ENCODE results near the gene ARHGAP10.

ARHGAP10 gene, protein sequence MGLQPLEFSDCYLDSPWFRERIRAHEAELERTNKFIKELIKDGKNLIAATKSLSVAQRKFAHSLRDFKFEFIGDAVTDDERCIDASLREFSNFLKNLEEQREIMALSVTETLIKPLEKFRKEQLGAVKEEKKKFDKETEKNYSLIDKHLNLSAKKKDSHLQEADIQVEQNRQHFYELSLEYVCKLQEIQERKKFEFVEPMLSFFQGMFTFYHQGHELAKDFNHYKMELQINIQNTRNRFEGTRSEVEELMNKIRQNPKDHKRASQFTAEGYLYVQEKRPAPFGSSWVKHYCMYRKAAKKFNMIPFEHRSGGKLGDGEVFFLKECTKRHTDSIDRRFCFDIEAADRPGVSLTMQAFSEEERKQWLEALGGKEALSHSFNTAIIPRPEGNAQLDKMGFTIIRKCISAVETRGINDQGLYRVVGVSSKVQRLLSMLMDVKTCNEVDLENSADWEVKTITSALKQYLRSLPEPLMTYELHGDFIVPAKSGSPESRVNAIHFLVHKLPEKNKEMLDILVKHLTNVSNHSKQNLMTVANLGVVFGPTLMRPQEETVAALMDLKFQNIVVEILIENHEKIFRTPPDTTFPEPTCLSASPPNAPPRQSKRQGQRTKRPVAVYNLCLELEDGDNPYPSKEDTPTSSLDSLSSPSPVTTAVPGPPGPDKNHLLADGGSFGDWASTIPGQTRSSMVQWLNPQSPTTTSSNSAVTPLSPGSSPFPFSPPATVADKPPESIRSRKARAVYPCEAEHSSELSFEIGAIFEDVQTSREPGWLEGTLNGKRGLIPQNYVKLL

DNA sequence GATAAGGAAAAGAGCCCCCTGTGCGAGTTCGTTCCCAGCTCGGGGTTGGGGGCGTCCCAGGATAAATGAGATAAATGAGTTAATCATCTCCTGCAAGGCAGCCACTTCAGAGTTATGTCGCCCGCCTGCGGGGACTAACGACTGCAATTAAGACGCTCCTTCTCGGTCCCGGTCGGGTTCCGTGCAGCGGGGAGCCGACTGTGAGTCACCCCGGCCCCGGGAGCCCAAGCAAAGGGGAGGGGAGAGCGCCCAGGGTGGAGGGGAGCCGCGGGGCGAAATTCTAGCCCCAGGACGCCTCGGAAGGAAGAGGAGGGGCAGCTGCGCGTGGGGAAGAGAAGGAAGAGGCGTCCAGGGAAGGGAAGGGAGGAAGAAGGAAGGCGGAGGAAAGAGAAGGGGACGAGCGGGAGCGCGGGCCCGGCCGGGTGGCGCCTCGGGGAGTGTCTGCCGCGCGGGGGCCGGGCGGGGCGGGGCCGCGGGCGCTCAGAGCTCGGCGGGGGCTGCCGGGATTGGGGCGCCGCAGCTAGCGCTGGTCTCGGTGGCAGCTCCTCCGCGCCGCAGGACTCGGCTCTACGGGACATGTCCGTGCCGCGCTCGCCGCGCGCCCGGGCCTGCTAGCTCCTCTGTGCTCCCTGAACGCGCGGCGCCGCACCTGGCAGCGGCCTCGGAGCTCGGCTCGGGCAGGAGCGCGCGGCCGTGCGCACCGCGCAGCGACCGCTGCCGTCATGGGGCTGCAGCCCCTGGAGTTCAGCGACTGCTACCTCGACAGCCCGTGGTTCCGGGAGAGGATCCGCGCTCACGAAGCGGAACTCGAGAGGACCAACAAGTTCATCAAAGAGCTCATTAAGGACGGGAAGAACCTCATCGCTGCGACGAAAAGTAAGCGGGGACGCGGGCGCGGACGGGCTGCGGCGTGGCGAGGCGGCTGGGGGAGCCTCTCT, at the start of gene ARHGAP10:
Gene ARHGAP10, plus strand, starts transcription at position 509 of the 938 bp plus-strand sequence. Its CDS starts 214 bp downstream, at position 723.
- DNase-seq (ENCODE audit: low spot score): peak; percentile 63

DNA sequence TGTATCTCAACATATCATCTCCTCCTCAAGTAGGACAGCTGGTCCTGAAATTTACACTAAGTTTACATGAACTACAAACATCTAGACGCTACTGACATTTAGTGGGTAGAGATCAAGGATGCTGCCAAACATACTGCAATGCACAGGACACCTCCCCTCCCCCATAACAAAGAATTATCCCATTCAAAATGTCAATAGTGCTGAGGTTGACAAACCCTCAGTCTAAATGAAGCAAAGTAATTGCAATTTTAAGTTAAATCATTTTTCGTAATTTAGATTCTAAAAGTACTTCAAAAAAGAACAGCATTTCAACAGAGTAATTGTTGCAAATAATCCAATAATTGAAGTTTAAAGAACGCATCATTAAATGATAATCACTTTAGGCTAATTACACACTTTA, 49.1 kb upstream of the ARHGAP10 start:
- DNase-seq (ENCODE audit: low spot score): no peak

DNA sequence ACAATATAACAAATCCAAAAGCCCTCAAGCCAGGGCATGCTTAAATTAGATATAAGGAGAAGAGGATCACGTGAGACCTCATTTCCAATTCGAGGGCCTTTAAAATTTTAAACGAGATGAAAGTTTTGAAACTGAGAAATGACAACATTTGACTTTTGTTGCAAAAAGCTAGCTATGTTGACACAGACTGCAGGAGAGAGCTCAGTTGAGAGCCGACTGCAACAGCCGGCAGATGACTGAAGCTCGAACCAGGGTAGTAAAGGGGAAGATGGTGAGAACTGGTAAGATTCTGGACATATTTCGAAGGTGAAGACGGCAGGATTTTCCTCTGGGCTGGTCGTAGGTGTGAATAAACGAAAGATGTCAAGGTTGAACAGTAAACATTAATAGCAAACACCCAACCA, 48.7 kb upstream of the ARHGAP10 start:
- DNase-seq (ENCODE audit: low spot score): peak; percentile 13

DNA sequence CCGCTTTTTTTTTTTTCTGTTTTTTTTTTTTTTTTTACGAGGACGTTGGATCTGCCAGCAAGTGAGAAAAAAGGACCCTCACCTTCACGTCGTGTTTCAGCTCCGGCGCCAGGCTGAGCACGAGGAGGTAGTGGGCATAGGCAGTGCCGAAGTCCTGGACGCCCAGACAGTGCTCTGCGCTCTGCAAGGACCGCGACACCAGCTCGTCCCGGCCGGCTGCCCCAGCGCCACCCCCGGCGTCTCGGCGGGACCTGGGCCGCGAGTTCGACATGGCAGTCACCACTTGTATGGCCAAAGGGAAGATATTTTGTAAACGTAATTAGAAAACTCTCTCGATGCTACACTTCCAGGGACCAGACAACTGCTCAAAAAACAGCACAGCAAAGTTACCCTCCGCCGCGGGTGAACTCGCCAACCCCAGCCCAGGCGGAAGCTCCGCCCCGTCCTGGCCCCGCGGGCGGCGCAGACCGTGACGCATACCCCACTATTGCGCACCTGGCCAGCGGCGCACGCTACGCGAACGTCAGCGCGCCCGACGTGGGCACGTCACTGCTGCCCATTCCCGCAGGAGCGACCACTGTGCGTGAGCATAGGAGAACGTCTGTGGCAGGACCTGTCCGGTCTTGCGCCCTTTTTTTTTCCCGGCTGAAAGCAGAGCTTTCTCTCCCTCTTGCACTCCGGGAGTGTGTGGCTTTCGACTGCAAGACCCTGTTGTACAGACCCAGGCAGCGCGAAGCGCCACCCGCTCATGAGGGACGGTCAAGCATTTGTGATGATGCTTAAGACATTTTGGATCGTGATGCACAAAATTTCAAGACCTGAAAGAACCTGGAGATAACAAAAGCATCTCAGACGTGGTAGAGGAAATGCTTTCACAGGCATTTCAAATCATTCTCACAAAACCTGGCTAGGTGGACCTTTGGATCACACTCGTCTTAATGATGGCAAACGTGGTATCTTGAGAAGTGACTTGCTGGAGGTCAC, 47.9 kb upstream of the ARHGAP10 start, which contains the start of gene PRMT9:
Gene PRMT9, minus strand, starts transcription at position 447 of the 984 bp plus-strand sequence. Its CDS starts 176 bp downstream, at position 271.
- DNase-seq (ENCODE audit: low spot score): peak; percentile 94

DNA sequence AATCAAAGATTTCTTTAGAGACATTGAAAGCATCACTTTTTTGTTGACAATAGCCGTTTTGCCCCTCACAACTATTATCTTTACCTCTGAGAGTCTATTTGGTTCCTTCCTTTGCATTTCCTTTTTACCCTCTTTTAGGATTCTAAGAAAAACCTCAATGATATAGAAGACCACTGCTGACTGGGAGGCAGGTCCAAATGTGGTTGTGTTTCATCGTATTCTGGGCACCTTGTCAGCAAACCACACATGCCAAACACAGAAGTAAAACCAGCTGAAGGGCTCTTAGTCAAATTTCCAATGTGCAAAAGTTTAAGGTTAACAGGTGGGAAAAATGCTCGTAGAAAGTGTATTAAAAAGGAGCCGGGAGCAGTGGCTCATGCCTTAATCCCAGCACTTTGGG, 42.8 kb upstream of the ARHGAP10 start:
- no peak for DNase-seq (ENCODE audit: low spot score)

DNA sequence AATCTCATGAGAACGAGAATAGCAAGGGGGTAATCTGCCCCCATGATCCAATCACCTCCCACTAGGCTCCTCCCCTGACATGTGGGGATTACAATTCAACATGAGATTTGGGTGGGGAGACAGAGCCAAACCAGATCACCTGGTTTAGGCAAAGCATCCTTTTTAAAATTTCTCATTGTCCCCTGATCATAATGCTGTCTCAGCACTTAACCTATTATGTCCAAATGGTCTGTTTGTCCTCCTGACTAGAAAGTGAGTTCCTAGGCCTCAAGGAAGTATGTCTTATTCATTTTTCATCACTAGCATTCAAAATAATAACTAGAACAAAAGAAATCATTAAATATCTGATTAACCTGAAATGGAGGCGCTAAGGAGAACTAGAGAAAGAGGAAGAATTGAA, 40.1 kb upstream of the ARHGAP10 start:
- DNase-seq (ENCODE audit: low spot score): no peak

DNA sequence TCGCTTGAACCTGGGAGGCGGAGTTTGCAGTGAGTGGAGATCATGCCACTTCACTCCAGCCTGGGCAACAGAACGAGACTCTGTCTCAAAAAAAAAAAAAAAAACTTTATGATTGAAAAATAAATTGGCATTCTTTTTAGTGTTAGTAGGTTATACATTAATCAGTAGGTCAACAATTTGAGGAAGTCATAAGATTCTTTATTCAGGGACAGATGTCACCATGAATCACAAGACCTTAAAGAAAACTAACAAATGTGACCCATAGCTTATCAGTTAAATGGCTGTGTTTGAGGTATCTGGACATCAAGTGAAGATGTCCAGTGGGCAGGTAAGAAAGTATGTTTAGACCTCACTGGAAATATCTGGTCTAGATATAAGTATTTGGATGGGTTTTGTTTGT, 38.7 kb upstream of the ARHGAP10 start:
- DNase-seq (ENCODE audit: low spot score): no peak

DNA sequence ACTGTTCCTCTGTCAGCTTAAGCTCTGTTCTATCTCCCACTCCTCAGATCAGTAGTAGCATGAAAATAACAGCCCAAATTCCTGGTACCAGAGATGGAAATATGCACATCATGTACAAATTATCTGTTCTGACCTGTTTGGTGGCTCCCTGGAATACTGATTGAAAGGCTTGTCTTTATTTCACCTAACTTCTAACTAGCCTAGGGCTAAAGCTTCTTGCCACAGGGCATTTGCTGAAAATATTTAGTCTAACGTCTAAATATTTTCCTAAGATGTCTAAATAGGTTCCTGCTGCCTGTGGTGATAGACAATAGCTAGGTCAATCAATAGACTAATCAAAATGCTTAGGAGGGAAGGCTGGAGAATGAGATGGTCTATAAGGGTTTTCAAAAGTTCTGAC, 35.0 kb upstream of the ARHGAP10 start:
- no peak for DNase-seq (ENCODE audit: low spot score)

DNA sequence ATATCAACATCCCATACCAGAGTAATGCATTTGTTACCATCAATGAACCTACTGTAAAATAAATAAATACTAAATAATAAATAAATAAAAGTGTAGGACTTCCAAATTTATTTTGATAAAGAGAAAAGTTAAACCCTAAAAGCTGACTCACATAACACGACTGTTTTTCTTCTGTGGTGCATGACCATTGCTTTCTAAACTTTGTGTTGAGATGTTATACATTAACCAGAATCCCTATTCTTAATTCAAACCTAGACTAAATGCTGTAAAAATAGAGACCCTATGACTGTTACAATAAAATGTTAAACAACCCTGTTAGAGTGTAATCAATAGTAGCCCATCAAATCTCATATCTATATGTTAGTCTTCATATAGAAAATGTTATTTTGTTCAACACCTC, 27.0 kb upstream of the ARHGAP10 start:
- DNase-seq (ENCODE audit: low spot score): no peak

DNA sequence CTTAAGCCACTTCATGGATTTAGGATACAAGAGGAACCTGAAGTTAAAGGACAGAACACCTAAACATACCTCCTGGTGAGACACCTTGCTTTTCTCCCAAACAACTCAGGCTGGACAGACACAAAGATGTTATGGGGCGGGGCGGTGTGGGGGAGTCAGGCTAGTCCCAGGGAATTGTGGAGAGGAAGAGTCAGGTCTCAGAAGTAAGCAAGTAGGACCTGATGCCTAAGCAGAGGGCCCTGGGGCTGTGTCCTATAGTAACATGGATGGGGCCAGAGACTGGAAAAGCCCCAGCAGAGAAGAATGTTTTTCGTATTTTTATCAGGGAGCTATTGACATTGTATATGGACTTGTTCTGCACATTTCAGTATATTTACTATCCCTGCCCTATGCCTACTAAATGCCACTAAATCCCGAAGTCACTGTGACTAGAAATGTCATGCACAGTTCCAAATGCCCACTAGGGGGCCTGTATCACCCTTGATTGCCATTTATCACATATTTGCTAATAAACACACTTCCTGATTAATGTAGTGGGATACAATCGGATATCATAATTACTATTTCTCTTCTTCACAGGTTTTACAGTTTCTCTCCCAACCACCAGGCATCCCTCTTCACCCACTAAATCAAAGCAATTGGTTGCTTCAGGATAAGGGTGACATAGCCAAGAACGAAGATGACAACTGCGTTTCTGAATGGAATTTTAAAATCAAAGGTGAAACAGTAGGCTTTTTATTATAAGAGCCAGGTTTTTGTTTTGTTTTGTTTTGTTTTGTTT, 23.8 kb upstream of the ARHGAP10 start:
- peak; percentile 25 for DNase-seq (ENCODE audit: low spot score)

DNA sequence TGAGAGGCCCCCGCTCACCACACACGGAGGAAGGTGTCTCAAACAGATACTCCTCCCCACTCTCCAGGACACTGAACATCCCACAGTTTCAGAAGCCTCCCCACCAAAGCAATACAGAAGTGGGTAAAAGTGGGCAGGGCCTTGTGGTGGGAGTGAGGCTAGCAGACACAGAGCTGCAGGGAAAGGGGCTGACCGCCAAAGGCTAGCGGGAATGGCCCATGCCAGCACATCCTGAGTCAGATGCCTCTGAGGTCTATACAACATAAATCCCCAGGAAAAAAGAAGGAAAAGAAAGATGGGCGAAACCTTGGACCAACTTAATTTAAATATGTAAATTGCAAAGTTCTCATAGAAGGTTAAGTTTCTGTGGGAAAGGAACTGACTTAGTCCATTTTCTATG, 21.9 kb upstream of the ARHGAP10 start:
- no peak for DNase-seq (ENCODE audit: low spot score)

DNA sequence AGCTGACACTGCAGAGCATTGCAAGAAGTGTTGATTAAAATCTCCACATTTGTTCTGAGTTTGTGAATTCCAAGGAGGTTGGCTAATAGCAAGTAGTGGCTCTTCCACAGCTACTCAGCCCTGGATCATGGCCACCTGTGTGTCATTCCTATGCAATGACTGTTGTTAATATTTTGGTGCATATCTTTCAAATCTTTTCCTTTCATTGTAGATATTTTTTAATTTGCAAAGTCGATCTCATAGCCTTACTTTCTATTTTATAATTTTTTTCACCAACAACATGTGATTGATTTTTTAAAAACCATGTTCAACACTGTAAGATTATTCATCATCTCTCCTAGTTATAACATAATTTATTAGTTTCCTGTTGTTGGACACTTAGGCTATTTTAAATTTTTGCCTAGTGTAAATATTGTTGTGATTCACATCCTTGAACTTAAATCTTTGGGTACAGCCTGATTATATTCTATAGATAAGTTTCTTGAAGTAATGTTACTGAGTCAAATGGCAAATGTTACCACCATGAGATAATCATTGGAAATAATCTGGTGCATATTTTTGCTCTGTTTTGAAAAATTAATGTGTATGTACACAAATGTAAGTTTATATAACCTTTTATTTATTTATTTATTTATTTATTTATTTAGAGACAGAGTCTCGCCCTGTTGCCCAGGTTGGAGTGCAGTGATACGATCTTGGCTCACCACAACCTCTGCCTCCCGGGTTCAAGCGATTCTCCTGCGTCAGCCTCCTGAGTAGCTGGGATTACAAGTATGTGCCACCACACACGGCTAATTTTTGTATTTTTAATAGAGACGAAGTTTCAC, 17.1 kb upstream of the ARHGAP10 start:
- DNase-seq (ENCODE audit: low spot score): no peak

DNA sequence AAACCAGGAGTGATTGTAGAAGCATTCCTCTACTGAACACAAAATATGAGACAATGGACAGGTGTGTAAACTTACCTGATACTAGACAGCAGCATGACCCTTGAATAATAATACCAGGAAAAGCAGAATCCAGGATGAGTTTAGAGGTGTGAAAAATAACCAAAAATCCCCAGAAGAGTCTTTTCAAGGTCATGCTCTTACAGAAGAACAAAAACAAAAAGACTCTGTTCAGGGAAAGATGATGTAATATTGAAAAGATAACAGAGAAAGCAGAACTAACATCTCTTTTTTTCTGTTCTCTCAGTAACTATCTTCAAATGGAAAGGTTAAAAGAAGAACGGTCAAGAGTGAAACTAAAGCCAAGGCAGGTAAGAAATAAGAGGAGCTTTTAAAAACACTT, 14.0 kb upstream of the ARHGAP10 start:
- no peak for DNase-seq (ENCODE audit: low spot score)

DNA sequence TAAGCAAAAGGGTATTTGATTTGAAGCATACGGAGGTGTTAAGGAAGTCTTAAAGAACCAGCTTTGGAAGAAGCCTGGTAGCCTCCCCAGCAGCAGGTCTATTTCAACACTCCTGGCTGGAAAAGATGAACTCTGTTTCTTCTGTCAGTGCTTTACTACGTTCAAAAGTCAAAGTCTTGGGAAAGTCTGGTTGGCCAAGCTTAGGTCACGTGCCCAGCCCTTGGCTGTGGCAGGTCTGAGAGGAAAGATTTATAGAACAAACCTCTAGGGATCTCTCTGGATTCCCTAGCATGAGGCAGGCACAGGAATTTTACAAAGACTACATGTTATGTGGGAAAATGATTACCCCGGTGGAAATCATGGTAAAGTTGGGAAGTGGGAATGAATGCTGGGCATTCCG, 8.6 kb upstream of the ARHGAP10 start:
- no peak for DNase-seq (ENCODE audit: low spot score)

DNA sequence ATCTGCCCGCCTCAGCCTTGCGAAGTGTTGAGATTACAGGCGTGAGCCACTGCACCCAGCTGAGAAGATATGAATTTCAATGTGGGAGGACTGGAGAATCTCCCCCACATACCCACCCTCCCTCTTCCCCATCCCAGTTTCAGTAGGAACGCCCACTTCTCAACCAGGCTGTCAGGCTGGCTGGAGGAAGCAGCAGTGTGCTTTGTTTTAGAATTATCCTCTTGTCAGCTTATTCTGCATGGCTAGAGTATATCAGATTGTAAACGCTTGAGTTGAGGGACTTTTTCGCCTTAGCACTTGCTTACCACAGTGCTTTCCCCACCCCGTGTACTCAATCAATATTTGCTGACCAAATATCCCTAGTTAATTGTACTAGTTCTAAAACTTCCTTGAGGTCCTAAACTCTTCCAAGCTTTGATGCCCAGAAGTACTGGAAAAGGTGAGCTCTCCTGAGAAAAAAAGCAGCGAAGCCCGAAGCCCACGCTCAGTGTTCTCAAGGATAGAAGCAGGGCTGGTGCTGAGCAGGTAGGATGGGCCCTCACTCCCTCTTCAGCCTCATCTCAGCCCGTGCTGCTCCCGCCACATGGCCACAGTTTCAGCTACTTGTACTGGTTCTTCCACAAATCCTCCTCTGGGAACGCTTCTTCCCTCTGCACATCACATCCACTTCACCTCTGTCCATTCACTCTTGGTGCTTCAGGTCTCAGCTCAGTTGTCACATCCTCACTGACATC, 7.3 kb upstream of the ARHGAP10 start:
- no peak for DNase-seq (ENCODE audit: low spot score)

DNA sequence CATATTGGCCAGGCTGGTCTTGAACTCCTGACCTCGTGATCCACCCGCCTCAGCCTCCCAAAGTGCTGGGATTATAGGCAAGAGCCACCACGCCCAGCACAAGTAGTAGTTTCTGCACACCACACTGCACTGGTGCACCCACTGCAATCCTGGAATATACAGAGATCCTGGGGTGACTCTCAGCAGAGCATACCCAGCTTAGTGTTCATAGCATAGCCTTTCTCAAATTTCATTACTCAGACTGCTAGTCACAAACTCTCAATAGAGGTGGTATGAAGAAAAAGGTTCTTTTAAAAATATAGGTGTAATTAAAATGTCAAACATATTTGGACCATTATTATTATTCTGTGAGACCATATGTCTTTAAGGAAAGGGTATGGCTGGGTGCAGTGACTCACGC, 6.2 kb upstream of the ARHGAP10 start:
- no peak for DNase-seq (ENCODE audit: low spot score)

DNA sequence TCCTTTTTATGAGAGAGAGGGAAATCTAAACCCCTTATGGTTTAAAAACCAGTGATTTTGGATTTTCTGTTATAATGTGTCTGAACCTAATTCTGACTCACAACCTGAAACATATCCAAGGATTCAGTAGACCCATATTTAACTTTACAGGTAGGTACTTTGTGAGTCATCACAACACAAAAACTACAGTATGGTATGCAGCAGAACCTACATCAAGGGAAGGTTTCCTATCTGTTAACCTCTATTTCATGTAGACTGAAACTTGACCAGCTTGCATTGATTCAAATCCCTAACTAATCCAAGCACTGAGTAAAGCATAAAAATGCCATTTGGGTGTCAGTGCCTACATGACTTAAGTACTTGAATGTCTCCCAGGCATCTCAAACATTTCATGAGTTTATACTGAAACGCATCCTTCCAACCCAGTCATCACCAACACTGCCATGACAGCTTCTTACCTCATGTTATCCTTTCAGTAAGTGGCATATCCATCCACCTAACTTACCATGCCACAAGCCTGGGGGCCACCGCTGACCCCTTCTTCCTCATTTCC, 4.3 kb upstream of the ARHGAP10 start:
- no peak for DNase-seq (ENCODE audit: low spot score)

DNA sequence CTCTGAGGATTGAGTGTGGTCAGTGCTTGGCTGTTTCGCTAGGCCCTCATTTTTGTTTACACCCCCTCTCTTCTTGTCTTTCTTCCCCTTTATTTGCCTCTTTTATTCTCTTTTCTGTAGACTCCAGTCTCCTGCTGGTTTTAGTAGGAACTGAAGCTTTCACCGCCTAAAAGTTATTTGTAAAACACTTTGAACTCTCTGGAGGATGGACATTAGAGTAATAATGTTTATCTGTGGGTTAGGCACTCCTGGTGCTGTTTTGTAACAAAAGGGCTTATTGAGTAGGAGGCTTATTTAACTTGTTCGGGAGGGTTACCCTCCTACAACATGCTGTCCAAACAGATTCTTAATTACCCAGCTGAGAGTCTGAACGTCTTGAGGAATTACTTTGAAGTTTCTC, 1.6 kb upstream of the ARHGAP10 start:
- no peak for DNase-seq (ENCODE audit: low spot score)

All from germinal center (tissue), 1 donor.